SKM-1 treated with dmso at 0.1 percent for 144 hours (cell line): ENCODE results near the gene PFDN6.
"Not testable (repeated sequence)": the region's sequence is repeated elsewhere in the genome, so short reads cannot be mapped to it uniquely, and the experiment has no call there.

Experiments used
- DNase-seq: peaks from one replicate; lab custom pipeline; 2025; ENCODE audit not compliant: unreplicated experiment; lab: John Stamatoyannopoulos, UW

PFDN6 gene

GRCh38 chr6:33273129-33273923, 16.1 kb upstream of the PFDN6 start:
- no peak for DNase-seq

GRCh38 chr6:33273924-33274902, 15.2 kb upstream of the PFDN6 start:
- no peak for DNase-seq

GRCh38 chr6:33275795-33276580, 13.4 kb upstream of the PFDN6 start:
- DNase-seq: not testable (repeated sequence)

- no peak for DNase-seq
Measured at GRCh38 chr6:33276581-33276863, 12.9 kb upstream of the PFDN6 start.

DNA sequence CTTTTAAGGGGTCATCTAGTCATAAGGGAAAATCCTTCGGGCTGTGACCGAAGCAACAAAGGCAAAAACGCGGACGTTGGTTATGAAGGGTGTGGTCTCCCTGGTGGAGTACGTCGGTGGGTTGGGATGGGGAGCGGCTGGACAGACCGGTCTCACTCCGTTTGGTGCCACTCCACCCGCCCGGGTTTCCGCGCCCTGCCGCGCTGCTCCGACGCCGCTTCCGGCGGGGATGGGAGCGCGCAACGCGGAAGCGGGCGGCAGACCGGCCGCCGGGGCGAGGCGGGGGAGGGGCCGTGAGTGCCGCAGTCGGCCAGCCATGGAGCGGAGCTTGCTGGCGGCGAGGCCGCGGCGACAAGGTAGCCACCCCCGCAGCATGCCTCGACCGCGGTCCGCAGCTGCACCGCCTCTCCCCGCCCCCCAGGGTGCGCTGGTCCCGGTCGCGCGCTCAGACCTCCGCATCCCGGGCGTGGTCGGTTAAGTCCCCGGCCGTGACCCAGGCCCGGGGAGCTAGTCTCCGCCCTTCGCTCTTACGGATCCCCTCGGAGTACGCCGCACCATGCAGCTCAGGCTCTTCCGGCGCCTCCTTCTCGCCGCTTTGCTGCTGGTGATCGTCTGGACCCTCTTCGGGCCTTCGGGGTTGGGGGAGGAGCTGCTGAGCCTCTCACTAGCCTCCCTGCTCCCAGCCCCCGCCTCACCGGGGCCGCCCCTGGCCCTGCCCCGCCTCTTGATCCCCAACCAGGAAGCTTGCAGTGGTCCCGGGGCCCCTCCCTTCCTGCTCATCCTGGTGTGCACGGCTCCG, 12.3 kb upstream of the PFDN6 start, which contains the start of gene B3GALT4:
Gene B3GALT4, plus strand, starts transcription at position 260 of the 799 bp plus-strand sequence. Its CDS starts 297 bp downstream, at position 557.
- no peak for DNase-seq

DNA sequence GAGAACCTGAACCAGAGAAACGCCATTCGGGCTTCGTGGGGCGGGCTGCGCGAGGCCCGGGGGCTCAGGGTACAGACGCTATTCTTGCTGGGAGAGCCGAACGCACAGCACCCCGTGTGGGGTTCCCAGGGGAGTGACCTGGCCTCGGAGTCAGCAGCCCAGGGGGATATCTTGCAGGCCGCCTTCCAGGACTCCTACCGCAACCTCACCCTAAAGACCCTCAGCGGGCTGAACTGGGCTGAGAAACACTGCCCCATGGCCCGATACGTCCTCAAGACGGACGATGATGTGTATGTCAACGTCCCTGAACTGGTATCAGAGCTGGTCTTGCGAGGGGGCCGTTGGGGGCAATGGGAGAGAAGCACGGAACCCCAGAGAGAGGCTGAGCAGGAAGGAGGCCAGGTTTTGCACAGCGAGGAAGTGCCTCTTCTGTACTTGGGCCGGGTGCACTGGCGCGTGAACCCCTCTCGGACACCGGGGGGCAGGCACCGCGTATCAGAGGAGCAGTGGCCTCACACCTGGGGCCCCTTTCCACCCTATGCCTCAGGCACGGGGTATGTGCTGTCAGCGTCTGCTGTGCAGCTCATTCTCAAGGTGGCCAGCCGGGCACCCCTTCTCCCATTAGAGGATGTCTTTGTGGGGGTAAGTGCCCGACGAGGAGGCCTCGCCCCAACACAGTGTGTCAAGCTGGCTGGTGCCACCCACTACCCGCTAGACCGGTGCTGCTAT, 11.6 kb upstream of the PFDN6 start:
- DNase-seq: no peak

DNA sequence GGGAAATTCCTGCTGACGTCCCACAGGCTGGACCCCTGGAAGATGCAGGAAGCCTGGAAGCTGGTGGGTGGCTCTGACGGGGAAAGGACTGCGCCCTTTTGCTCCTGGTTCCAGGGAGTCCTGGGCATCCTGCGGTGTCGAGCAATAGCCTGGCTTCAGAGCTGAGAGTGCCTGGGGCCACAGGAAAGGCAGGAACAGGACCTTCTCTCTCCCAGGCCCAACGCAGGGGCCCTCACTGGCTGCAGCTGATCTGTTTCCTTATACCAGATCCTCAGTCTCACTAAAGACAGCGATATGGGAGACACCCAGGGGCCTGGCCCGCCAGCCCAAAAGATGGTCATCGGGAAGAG, 11.0 kb upstream of the PFDN6 start:
- DNase-seq: no peak

DNA sequence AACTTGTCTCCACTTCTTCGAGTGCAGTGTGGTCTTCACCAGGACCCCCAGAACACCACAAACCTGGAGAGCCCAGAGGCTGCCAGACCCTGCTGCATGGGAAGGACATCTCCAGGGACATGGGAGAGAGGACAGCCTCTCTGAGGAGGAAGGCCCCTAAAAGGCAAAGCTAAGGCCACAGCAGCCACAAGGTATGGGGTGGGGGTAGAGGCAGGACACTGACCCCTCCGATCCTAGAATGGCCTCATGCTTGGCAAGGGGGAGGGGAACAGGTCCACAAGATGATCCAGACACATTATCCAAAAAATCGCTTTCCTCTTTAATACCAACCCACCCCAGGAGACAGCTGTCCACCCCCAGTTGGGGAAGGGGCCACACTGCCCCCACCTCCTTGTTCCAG, 10.6 kb upstream of the PFDN6 start:
- DNase-seq: no peak

GRCh38 chr6:33279257-33279695, 10.1 kb upstream of the PFDN6 start:
- DNase-seq: no peak

DNA sequence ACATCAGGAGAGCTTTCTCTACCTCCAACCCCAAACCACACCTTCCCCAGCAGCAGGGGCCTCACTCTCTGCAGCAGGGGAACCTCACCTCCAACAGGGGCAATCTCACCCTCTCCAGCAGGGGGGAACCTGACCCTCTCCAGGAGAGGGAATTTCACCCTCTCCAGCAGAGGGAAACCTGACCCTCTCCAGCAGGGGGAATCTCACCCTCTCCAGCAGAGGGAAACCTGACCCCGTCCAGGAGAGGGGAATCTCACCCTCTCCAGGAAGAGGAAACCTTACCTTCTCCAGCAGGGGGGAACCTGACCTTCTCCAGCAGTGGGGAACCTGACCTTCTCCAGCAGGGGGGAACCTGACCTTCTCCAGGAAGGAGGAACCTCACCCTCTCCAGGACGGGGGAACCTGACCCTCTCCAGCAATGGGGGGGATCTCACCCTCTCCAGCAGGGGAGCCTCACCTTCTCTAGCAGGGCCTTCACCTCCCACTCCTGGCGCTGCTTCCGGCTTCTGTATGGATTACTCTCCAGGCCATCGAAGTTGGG, 9.4 kb upstream of the PFDN6 start:
- no peak for DNase-seq

- DNase-seq: no peak
Measured at GRCh38 chr6:33280539-33280938, 8.9 kb upstream of the PFDN6 start.

DNA sequence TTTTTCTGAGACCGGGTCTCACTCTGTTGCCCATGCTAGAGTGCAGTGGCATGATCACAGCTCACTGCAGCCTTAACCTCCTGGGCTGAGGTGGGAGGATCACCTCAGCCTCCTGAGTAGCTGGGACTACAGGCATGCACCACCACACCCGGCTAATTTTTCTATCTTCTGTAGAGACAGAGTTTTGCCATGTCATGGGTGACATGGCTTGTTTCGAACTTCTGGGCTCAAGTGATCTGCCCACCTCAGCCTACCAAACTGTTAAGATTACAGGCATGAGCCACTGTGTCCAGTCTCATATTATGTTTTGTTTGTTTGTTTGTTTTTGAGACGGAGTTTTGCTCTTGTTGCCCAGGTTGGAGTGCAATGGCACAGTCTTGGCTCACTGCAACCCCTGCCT, 4.2 kb upstream of the PFDN6 start:
- not testable (repeated sequence) for DNase-seq

GRCh38 chr6:33286946-33287914, 2.2 kb upstream of the PFDN6 start:
- DNase-seq: no peak

DNA sequence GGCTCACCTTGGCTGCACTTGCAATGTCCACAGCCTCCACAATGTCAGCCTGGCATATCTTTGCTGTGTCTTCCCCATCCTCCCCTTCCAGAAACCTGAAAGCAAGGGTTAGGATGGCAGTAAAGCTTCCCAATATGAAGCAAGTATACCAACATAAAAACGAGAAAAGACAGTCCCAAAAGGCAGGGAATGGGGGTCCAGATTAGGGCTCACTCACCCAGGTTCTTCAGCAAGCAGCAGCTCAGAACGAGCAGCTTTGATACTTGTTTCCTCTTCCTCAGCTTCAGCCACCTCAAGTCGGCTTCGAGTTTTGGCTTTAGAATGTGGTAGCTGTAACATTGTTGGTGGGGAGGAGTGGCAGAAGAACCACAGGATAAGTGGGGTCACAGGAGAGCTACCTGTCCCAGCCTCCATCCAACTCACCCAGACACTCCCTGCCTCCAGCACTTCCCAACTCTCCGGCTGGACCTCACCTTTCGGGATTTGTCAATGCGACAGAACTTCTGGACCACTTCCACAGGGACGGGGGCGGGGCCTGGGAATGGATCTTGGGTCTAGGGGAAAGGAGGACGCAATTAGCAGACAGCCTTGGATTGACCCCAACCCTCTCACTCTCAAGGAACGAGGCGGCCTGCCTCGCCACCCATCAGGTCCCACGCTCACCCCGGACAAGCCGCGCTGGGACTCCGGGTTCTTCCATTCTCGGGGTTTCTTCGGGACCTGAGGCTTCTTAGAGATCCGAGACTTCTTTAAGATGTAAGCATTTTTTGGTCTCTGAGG, 1.1 kb upstream of the PFDN6 start:
- no peak for DNase-seq

- DNase-seq: no peak
Measured at GRCh38 chr6:33289784-33290315, 449 bp downstream of the PFDN6 start.

GRCh38 chr6:33290459-33290858, 1.1 kb downstream of the PFDN6 start:
- no peak for DNase-seq

- no peak for DNase-seq
Measured at GRCh38 chr6:33292996-33293682, 3.7 kb downstream of the PFDN6 start.
